Measurements from ENCODE around the gene DNM3. TPM values are rescaled to one million over a fixed set of nuclear protein-coding genes. Genes with fewer than 3 reads are reported as not detected.
A peak's percentile ranks its signal among the peaks of the same experiment; 100 is the strongest.

DNM3 gene
- total RNA-seq = 15.4 TPM
- long read RNA-seq, full-length matches to known transcripts = 1 of 17 reads
- long read RNA-seq, partial matches to known transcripts = 4 of 17 reads
- long read RNA-seq, other reads (novel, unspliced or antisense) = 12 of 17 reads

DNA sequence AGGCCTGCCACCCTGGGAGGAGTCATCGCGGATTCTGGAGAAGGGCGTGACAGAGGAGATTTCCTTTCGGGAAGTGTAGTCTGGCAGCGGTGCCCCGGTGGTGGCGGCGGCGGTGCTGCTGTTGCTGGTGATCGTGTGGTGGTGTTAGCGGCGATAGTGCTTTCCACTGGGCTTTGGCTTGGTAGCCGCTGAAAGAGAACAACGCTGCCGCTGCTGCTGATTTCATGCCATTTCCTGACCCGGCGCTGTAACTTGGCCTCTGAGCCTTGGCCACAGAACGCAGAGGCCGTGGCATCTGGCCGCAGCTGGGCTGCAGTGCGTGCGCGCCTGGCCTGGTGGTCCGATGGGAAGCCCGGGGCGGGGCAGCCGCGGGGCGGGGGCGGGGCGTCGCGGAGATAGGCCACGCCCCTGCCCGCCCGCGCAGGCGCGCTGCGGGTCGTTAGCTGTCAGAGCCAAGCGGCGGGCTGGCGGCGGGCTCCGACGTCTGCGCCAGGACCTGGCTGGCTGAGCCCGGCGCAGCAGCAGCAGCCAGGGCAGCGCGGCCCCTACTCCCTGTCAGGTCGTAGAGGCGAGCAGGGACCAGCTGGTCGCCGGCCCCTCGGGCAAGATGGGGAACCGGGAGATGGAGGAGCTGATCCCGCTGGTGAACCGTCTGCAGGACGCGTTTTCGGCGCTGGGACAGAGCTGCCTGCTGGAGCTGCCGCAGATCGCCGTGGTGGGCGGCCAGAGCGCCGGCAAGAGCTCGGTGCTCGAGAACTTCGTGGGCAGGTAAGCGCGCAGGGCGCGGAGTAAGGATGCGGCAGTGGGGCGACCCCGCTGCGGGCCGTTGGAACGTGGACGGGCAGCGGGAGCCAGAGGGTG, at the start of gene DNM3:
DNM3 (plus strand) TSS at position 449 of the 861 bp plus-strand sequence; CDS start at position 608, 159 bp downstream.
- Histone ChIP-seq H3K27ac (peak within 1 kb of the TSS; percentile 84), H3K27me3 (no peaks in the 10 kb centered on the region), H3K4me1 (no peaks in the 10 kb centered on the region), H3K4me3 (peak within 1 kb of the TSS; percentile 87), H3K36me3 (no peaks in the 10 kb centered on the region), H3K9me3 (no peaks in the 10 kb centered on the region)
- DNase-seq = peak; percentile 93
- intact Hi-C loops (cut with DNase I) = no loop called here
- peak; percentile 99 for ATAC-seq
- TF ChIP-seq, protein P1, sequence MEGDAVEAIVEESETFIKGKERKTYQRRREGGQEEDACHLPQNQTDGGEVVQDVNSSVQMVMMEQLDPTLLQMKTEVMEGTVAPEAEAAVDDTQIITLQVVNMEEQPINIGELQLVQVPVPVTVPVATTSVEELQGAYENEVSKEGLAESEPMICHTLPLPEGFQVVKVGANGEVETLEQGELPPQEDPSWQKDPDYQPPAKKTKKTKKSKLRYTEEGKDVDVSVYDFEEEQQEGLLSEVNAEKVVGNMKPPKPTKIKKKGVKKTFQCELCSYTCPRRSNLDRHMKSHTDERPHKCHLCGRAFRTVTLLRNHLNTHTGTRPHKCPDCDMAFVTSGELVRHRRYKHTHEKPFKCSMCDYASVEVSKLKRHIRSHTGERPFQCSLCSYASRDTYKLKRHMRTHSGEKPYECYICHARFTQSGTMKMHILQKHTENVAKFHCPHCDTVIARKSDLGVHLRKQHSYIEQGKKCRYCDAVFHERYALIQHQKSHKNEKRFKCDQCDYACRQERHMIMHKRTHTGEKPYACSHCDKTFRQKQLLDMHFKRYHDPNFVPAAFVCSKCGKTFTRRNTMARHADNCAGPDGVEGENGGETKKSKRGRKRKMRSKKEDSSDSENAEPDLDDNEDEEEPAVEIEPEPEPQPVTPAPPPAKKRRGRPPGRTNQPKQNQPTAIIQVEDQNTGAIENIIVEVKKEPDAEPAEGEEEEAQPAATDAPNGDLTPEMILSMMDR (IDR thresholded peaks at IDR 0.05) = no peak

DNA sequence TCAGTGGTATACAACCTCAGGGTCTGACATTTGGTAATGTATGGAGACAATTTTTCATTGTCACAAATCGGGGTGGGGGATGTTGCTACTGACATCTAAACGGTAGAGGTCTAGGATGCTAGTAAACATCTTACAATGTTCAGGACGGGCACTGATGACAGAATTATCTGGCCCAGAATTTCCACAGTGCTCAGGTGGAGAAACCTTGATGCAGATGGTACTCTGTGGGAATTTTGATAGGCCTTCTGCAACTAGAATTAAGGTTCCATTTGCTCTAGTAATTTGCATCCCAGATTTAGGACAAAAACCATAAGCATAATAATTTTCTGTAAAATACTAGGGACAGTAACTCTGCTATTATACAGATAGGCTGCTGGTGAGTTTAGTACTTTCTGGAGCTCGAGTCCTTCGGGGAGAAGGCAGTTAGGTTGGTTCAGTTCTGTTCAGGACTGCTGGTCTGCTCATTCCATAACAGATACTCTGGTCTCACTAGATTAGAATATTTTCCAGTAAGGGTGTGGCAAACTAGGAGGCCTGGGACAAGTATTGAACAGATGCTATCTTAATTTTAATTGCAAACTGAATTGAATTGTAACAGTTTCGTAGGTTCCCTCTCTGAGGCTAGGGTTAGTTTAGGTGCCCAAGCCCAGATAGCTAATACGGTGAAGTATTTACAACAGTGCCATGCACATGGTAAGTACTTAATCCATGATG, 48.5 kb upstream of the DNM3 start:
- ATAC-seq (no peak), DNase-seq (no peak)
- intact Hi-C loops (cut with DNase I) = no loop called here
- H3K4me1 ChIP-seq = no peaks in the 10 kb centered on the region
- no peak overlapping the region for H3K27ac ChIP-seq
- TF ChIP-seq, protein P1 (IDR thresholded peaks at IDR 0.05) = no peak
- no peaks in the 10 kb centered on the region for H3K9me3 ChIP-seq
- H3K36me3 ChIP-seq = peaks cover 98% of the 10 kb centered on the region
- no peak overlapping the region for H3K4me3 ChIP-seq
- H3K27me3 ChIP-seq = no peaks in the 10 kb centered on the region

GRCh38 chr1:171793636-171794035, 47.7 kb upstream of the DNM3 start:
- DNase-seq (no peak), ATAC-seq (no peak)
- no peak overlapping the region for H3K4me3 ChIP-seq
- intact Hi-C loops (cut with DNase I) = no loop called here
- H3K27me3 ChIP-seq = no peaks in the 10 kb centered on the region
- TF ChIP-seq, protein P1 (IDR thresholded peaks at IDR 0.05) = no peak
- H3K4me1 ChIP-seq = no peaks in the 10 kb centered on the region
- H3K9me3 ChIP-seq = no peaks in the 10 kb centered on the region
- peaks cover 92% of the 10 kb centered on the region for H3K36me3 ChIP-seq
- no peak overlapping the region for H3K27ac ChIP-seq

GRCh38 chr1:171794085-171794484, 47.2 kb upstream of the DNM3 start:
- TF ChIP-seq, protein P1 (IDR thresholded peaks at IDR 0.05) = no peak
- H3K4me3 ChIP-seq = no peak overlapping the region
- intact Hi-C loops (cut with DNase I) = no loop called here
- ATAC-seq = no peak
- no peaks in the 10 kb centered on the region for H3K9me3 ChIP-seq
- no peaks in the 10 kb centered on the region for H3K4me1 ChIP-seq
- no peak for DNase-seq
- no peaks in the 10 kb centered on the region for H3K27me3 ChIP-seq
- no peak overlapping the region for H3K27ac ChIP-seq
- peaks cover 87% of the 10 kb centered on the region for H3K36me3 ChIP-seq

GRCh38 chr1:171796592-171796991, 44.7 kb upstream of the DNM3 start:
- TF ChIP-seq, protein P1 (IDR thresholded peaks at IDR 0.05) = no peak
- Histone ChIP-seq H3K27me3 (no peaks in the 10 kb centered on the region), H3K4me3 (no peak overlapping the region), H3K9me3 (no peaks in the 10 kb centered on the region), H3K36me3 (peaks cover 63% of the 10 kb centered on the region), H3K4me1 (peaks cover 6% of the 10 kb centered on the region), H3K27ac (no peak overlapping the region)
- intact Hi-C loops (cut with DNase I) = no loop called here
- no peak for ATAC-seq
- no peak for DNase-seq

Data from upper lobe of right lung (tissue), 1 donor.